ENCODE data around the gene LPP.
"Not testable (repeated sequence)": the region's sequence is repeated elsewhere in the genome, so short reads cannot be mapped to it uniquely, and the experiment has no call there.

Gene LPP

GRCh38 chr3:188439080-188439479 is 285.1 kb downstream of the LPP start:
- TF ChIP-seq TAF1 (IDR thresholded peaks at IDR 0.05; ENCODE audit: low read depth, low read length) (no peak), PAX5 (IDR thresholded peaks at IDR 0.05; ENCODE audit: insufficient read depth, low read length, severe bottlenecking) (no peak), POLR2A (IDR thresholded peaks at IDR 0.05; ENCODE audit: low read depth, low read length) (no peak), SPI1 (IDR thresholded peaks at IDR 0.05; ENCODE audit: low read depth, low read length) (peak; percentile 79), POU2F2 (IDR thresholded peaks at IDR 0.05; ENCODE audit: low read depth, low read length) (no peak), POLR2AphosphoS5 (IDR thresholded peaks at IDR 0.05; ENCODE audit: low read depth, low read length) (no peak)
- peak; percentile 69 for FAIRE-seq
- DNase-seq (ENCODE audit: insufficient read length, low spot score): no peak

GRCh38 chr3:188440340-188440972 is 286.5 kb downstream of the LPP start:
- FAIRE-seq: no peak
- no peak for TF ChIP-seq SPI1 (IDR thresholded peaks at IDR 0.05; ENCODE audit: low read depth, low read length)
- TF ChIP-seq PAX5 (IDR thresholded peaks at IDR 0.05; ENCODE audit: insufficient read depth, low read length, severe bottlenecking): no peak
- TF ChIP-seq TAF1 (IDR thresholded peaks at IDR 0.05; ENCODE audit: low read depth, low read length): no peak
- TF ChIP-seq POU2F2 (IDR thresholded peaks at IDR 0.05; ENCODE audit: low read depth, low read length): no peak
- no peak for TF ChIP-seq POLR2A (IDR thresholded peaks at IDR 0.05; ENCODE audit: low read depth, low read length)
- TF ChIP-seq POLR2AphosphoS5 (IDR thresholded peaks at IDR 0.05; ENCODE audit: low read depth, low read length): no peak

GRCh38 chr3:188442430-188442829 is 288.5 kb downstream of the LPP start:
- TF ChIP-seq POLR2AphosphoS5 (IDR thresholded peaks at IDR 0.05; ENCODE audit: low read depth, low read length) (no peak), PAX5 (IDR thresholded peaks at IDR 0.05; ENCODE audit: insufficient read depth, low read length, severe bottlenecking) (no peak), POLR2A (IDR thresholded peaks at IDR 0.05; ENCODE audit: low read depth, low read length) (no peak), SPI1 (IDR thresholded peaks at IDR 0.05; ENCODE audit: low read depth, low read length) (no peak), TAF1 (IDR thresholded peaks at IDR 0.05; ENCODE audit: low read depth, low read length) (no peak), POU2F2 (IDR thresholded peaks at IDR 0.05; ENCODE audit: low read depth, low read length) (no peak)
- DNase-seq (ENCODE audit: insufficient read length, low spot score) (no peak), FAIRE-seq (no peak)

More at GRCh38 chr3:188440340-188440972, 286.5 kb downstream of the LPP start:
- no peak for DNase-seq (ENCODE audit: insufficient read length, low spot score)

GRCh38 chr3:188445175-188445574 is 291.2 kb downstream of the LPP start:
- FAIRE-seq; DNase-seq (ENCODE audit: insufficient read length, low spot score): not testable (repeated sequence)

GRCh38 chr3:188446014-188446413 is 292.1 kb downstream of the LPP start:
- DNase-seq (ENCODE audit: insufficient read length, low spot score): no peak
- FAIRE-seq: peak; percentile 81
- TF ChIP-seq POU2F2 (IDR thresholded peaks at IDR 0.05; ENCODE audit: low read depth, low read length) (peak; percentile 52; the same call in 1 of the 2 replicates), POLR2AphosphoS5 (IDR thresholded peaks at IDR 0.05; ENCODE audit: low read depth, low read length) (no peak), PAX5 (IDR thresholded peaks at IDR 0.05; ENCODE audit: insufficient read depth, low read length, severe bottlenecking) (peak; percentile 10)

GRCh38 chr3:188446766-188447165 is 292.8 kb downstream of the LPP start:
- no peak for FAIRE-seq
- no peak for DNase-seq (ENCODE audit: insufficient read length, low spot score)
- TF ChIP-seq POLR2A (IDR thresholded peaks at IDR 0.05; ENCODE audit: low read depth, low read length): no peak
- no peak for TF ChIP-seq PAX5 (IDR thresholded peaks at IDR 0.05; ENCODE audit: insufficient read depth, low read length, severe bottlenecking)

GRCh38 chr3:188448813-188449212 is 294.9 kb downstream of the LPP start:
- FAIRE-seq (no peak), DNase-seq (ENCODE audit: insufficient read length, low spot score) (no peak)
- TF ChIP-seq POLR2A (IDR thresholded peaks at IDR 0.05; ENCODE audit: low read depth, low read length) (no peak), TAF1 (IDR thresholded peaks at IDR 0.05; ENCODE audit: low read depth, low read length) (no peak), POLR2AphosphoS5 (IDR thresholded peaks at IDR 0.05; ENCODE audit: low read depth, low read length) (no peak), POU2F2 (IDR thresholded peaks at IDR 0.05; ENCODE audit: low read depth, low read length) (no peak), SPI1 (IDR thresholded peaks at IDR 0.05; ENCODE audit: low read depth, low read length) (no peak), PAX5 (IDR thresholded peaks at IDR 0.05; ENCODE audit: insufficient read depth, low read length, severe bottlenecking) (no peak)

- no peak for DNase-seq (ENCODE audit: insufficient read length, low spot score)
- no peak for TF ChIP-seq PAX5 (IDR thresholded peaks at IDR 0.05; ENCODE audit: insufficient read depth, low read length, severe bottlenecking)
- TF ChIP-seq POLR2AphosphoS5 (IDR thresholded peaks at IDR 0.05; ENCODE audit: low read depth, low read length): no peak
- no peak for TF ChIP-seq TAF1 (IDR thresholded peaks at IDR 0.05; ENCODE audit: low read depth, low read length)
- TF ChIP-seq SPI1 (IDR thresholded peaks at IDR 0.05; ENCODE audit: low read depth, low read length): no peak
- TF ChIP-seq POU2F2 (IDR thresholded peaks at IDR 0.05; ENCODE audit: low read depth, low read length): no peak
- no peak for TF ChIP-seq POLR2A (IDR thresholded peaks at IDR 0.05; ENCODE audit: low read depth, low read length)
- FAIRE-seq: no peak
Measured at GRCh38 chr3:188449421-188449820, 295.5 kb downstream of the LPP start.

GRCh38 chr3:188452158-188452772 is 298.3 kb downstream of the LPP start:
- no peak for TF ChIP-seq TAF1 (IDR thresholded peaks at IDR 0.05; ENCODE audit: low read depth, low read length)
- no peak for TF ChIP-seq POU2F2 (IDR thresholded peaks at IDR 0.05; ENCODE audit: low read depth, low read length)
- TF ChIP-seq SPI1 (IDR thresholded peaks at IDR 0.05; ENCODE audit: low read depth, low read length): no peak
- no peak for TF ChIP-seq POLR2AphosphoS5 (IDR thresholded peaks at IDR 0.05; ENCODE audit: low read depth, low read length)
- no peak for TF ChIP-seq POLR2A (IDR thresholded peaks at IDR 0.05; ENCODE audit: low read depth, low read length)
- TF ChIP-seq PAX5 (IDR thresholded peaks at IDR 0.05; ENCODE audit: insufficient read depth, low read length, severe bottlenecking): no peak
- DNase-seq (ENCODE audit: insufficient read length, low spot score) (no peak), FAIRE-seq (no peak)

Data from GM12891 (cell line).